HFF-Myc (cell line): ENCODE measurements around the gene POPDC2.
"Not testable (repeated sequence)": the region's sequence is repeated elsewhere in the genome, so short reads cannot be mapped to it uniquely, and the experiment has no call there.

Experiments
- DNase-seq: peaks from one replicate; pipeline ENCODE4 v3.0.0-alpha.2; 2011; ENCODE audit warnings: low read depth; ENCODE audit errors: extremely low read depth
- H3K4me3 ChIP-seq: replicated peaks from 2 replicates; pipeline ENCODE4 v1.5.1; 2011; ENCODE audit warnings: low read depth, mild to moderate bottlenecking, control low read depth, low read length
- CTCF ChIP-seq: IDR thresholded peaks from 2 replicates; pipeline ENCODE4 v1.5.1; 2012; ENCODE audit warnings: mild to moderate bottlenecking, low read depth, low read length, control low read depth; ENCODE audit errors: missing control alignments

POPDC2 gene

DNA sequence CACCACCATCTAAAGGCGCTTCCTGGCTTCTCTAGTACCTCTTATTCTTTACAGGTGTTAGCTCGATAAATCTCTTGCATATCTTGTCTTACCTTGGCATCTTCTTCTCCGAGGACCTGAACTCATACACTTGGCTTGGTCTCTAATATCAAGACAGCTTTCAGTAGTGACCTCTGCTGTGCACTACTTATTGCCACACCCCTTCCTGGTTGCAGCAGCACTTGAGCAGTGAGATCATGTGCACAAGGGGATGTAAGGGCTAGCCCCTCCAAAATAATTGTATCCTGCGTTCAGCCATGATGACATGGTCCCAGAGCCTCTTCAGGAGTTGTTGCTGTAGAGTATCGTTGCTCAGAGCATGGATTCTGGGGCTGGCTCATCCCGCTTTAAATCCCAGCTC lies 64.0 kb downstream of the POPDC2 start:
- no peak for TF ChIP-seq CTCF
- DNase-seq, result no peak
- H3K4me3 ChIP-seq, result no peak overlapping the region

DNA sequence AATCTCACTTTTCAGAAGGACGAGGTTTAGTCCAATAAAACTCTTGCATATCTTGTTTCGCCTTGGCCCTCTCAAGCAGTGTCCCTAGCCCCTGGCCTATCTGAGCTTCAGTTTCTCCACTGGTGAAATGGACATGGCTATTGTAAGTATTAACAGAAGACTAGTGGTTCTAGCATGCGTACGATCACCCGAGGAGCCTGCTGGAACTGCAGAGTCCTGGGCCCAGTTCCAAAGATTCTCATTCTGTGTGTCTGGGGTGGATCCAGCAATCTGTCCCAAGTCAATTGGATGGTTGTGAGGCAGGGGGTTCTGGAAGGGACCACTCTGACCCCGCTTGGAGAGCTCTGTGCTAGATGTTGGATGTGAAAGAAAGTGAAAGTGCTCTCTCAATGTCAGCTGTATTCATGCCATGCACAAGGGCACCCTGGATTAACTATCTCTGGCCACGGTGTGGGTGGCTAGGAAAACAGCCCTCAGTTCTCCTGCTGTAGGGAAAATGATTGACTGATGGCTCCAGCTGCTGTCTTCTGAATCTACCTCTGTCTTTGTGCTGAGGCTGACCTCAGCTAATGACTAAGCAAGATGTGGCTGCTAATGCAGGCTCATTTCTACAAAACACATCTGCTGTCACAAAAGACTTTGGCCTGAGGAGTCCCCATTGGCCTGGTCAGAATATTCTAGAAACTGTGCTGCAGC lies 64.6 kb downstream of the POPDC2 start:
- H3K4me3 ChIP-seq, result no peak overlapping the region
- TF ChIP-seq CTCF, result no peak
- DNase-seq, result no peak

DNA sequence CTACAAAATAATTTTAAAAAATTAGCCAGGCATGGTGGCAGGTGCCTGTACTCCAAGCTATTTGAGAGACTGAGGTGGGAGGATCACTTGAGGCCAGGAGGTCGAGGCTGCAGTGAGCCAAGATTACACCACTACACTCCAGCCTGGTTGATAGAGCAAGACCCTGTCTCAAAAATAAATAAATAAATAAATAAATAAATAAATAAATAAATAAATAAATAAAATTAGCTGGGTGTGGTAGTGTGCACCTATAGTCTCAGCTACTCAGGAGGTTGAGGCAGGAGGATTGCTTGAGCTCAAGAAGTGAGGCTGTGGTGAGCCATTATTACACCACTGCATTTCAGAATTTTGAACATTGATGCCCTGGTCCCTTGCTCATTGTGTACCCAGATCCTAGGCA lies 65.5 kb downstream of the POPDC2 start:
- H3K4me3 ChIP-seq, result not testable (repeated sequence)

GRCh38 chr3:119594066-119594465 lies 66.3 kb downstream of the POPDC2 start:
- DNase-seq, result no peak
- no peak for TF ChIP-seq CTCF
- H3K4me3 ChIP-seq, result no peak overlapping the region

More for the DNA sequence above, 65.5 kb downstream of the POPDC2 start:
- not testable (repeated sequence) for DNase-seq

- no peak for DNase-seq
- no peak for TF ChIP-seq CTCF
- no peak overlapping the region for H3K4me3 ChIP-seq
Observed at GRCh38 chr3:119592861-119593260, 67.5 kb downstream of the POPDC2 start.
